Endothelial cell of umbilical vein (primary cell): ENCODE results near the gene IL22. TPM values are rescaled to one million over a fixed set of nuclear protein-coding genes. Genes with fewer than 3 reads are reported as not detected.
A peak's percentile ranks its signal among the peaks of the same experiment; 100 is the strongest.

Experiments
- BruUV-seq: library from RNA; stranded (reverse); fragments of 400-500 nt; replicated peaks from 2 replicates; lab custom pipeline; 2021; lab: Mats Ljungman, UMichigan
- CTCF ChIA-PET: fragments of 300-600, 350-600 bp; sonication (Branson Sonifier 250); formaldehyde crosslinking; loops from one replicate; lab custom pipeline; 2021; ENCODE audit warnings: antibody characterized with exemption, inconsistent platforms; lab: Charles Lee
- POLR2A ChIA-PET: fragments of 300-600, 350-600 bp; sonication (Branson Sonifier 250); formaldehyde crosslinking; loops from one replicate; lab custom pipeline; 2021; ENCODE audit warnings: antibody characterized with exemption, inconsistent platforms; lab: Charles Lee
- DNase-seq: peaks from one replicate; pipeline ENCODE4 v3.0.0-alpha.2; 2011; ENCODE audit warnings: low read depth, low spot score
- FAIRE-seq: peaks from 2 replicates; lab custom pipeline; 2011; peaks lifted over from hg19 to GRCh38; lab: Jason Lieb, UNC
- H2AFZ ChIP-seq: 2 replicates; pipeline ENCODE4 v1.6.0; 2012; ENCODE audit warnings: low read depth, low read length, control low read depth, inconsistent platforms
- H3K27ac ChIP-seq: 2 replicates; pipeline ENCODE4 v1.5.1; 2011; ENCODE audit warnings: low read depth, mild to moderate bottlenecking, control low read depth, low read length, moderate library complexity; ENCODE audit not compliant: insufficient read depth
- H3K27me3 ChIP-seq, 2 experiments: 2 replicates each; pipeline versions ENCODE4 v1.6.0 to v1.6.1; 2011; ENCODE audit warnings: low read length in 2 of 2, mixed read lengths in 1 of 2; ENCODE audit not compliant: control insufficient read depth in 2 of 2, insufficient read depth in 2 of 2
- H3K36me3 ChIP-seq, 2 experiments: 2 replicates in 1 of 2; 3 replicates in 1 of 2; pipeline ENCODE4 v1.5.1; 2011; ENCODE audit warnings: low read length in 2 of 2, mild to moderate bottlenecking in 1 of 2, moderate library complexity in 1 of 2; ENCODE audit not compliant: control insufficient read depth in 2 of 2, insufficient read depth in 2 of 2; ENCODE audit errors: extremely low read depth in 1 of 2
- H3K4me1 ChIP-seq: 3 replicates; pipeline ENCODE4 v1.5.1; 2011; ENCODE audit warnings: mild to moderate bottlenecking, low read length; ENCODE audit not compliant: control insufficient read depth, insufficient read depth; ENCODE audit errors: extremely low read depth
- H3K4me2 ChIP-seq: 2 replicates; pipeline ENCODE4 v1.6.1; 2011; ENCODE audit warnings: low read length, control low read depth, mixed read lengths; ENCODE audit not compliant: insufficient read depth
- H3K4me3 ChIP-seq, 3 experiments: fragments of 200-600 bp in 1 of 3; sonication (generic), shearing (Covaris generic) in 1 of 3; replicated peaks in 1 of 3; 2 replicates each; pipeline ENCODE4 v1.5.1; 2011 to 2016; ENCODE audit warnings: control low read depth in 3 of 3, low read length in 3 of 3, mild to moderate bottlenecking in 2 of 3, inconsistent platforms in 1 of 3, low read depth in 1 of 3, moderate library complexity in 1 of 3; ENCODE audit not compliant: insufficient read depth in 1 of 3
- H3K79me2 ChIP-seq: 2 replicates; pipeline ENCODE4 v1.6.0; 2012; ENCODE audit warnings: low read length, inconsistent platforms; ENCODE audit not compliant: control insufficient read depth, insufficient read depth
- H3K9ac ChIP-seq: replicated peaks from 2 replicates; pipeline ENCODE3; 2011; ENCODE audit warnings: low read length, control low read depth; ENCODE audit not compliant: insufficient read depth; ENCODE audit errors: extremely low read depth
- H3K9me1 ChIP-seq: replicated peaks from 3 replicates; pipeline ENCODE4 v1.6.0; 2011; ENCODE audit warnings: mild to moderate bottlenecking, low read length; ENCODE audit not compliant: control insufficient read depth, insufficient read depth; ENCODE audit errors: extremely low read depth
- H3K9me3 ChIP-seq: replicated peaks from 2 replicates; pipeline ENCODE4 v1.5.1; 2012; ENCODE audit warnings: low read length, inconsistent platforms; ENCODE audit not compliant: control insufficient read depth, insufficient read depth
- H4K20me1 ChIP-seq: replicated peaks from 2 replicates; pipeline ENCODE3; 2011; ENCODE audit warnings: mild to moderate bottlenecking, low read length; ENCODE audit not compliant: control insufficient read depth, insufficient read depth; ENCODE audit errors: extremely low read depth
- CTCF ChIP-seq, 2 donors: IDR thresholded peaks; 1 replicate in 1 of 2; 2 replicates in 1 of 2; pipeline ENCODE4 v1.5.1; 2011; ENCODE audit warnings: low read length in 2 of 2, mild to moderate bottlenecking in 2 of 2, moderate library complexity in 2 of 2, control low read depth in 1 of 2, inconsistent platforms in 1 of 2, low read depth in 1 of 2; ENCODE audit not compliant: insufficient read depth in 1 of 2; ENCODE audit errors: extremely low read depth in 1 of 2
- EZH2 ChIP-seq: IDR thresholded peaks from 2 replicates; pipeline ENCODE4 v1.6.1; 2012; ENCODE audit warnings: borderline replicate concordance, low read depth, mild to moderate bottlenecking, moderate library complexity, low read length, inconsistent platforms; ENCODE audit not compliant: severe bottlenecking
- FOS ChIP-seq: IDR thresholded peaks from 2 replicates; pipeline ENCODE4 v1.6.1; 2011; ENCODE audit warnings: mild to moderate bottlenecking, low read length, moderate library complexity, borderline replicate concordance; ENCODE audit not compliant: insufficient read depth
- GATA2 ChIP-seq: IDR thresholded peaks from 2 replicates; pipeline ENCODE4 v1.7.0; 2011; ENCODE audit warnings: low read depth, mild to moderate bottlenecking, moderate library complexity, mixed read lengths, low read length; ENCODE audit not compliant: insufficient read length, insufficient read depth
- JUN ChIP-seq: IDR thresholded peaks from 2 replicates; pipeline ENCODE4 v1.6.1; 2011; ENCODE audit warnings: borderline replicate concordance, low read depth; ENCODE audit not compliant: insufficient read length, insufficient read depth
- MAX ChIP-seq: IDR thresholded peaks from 2 replicates; pipeline ENCODE4 v1.6.1; 2011; ENCODE audit not compliant: insufficient read depth, insufficient read length
- MYC ChIP-seq: IDR thresholded peaks from one replicate; pipeline ENCODE4 v1.6.1; 2011; ENCODE audit warnings: mild to moderate bottlenecking, low read depth, low read length
- POLR2A ChIP-seq: IDR thresholded peaks from 2 replicates; pipeline ENCODE4 v1.6.1; 2012; ENCODE audit warnings: low read depth, mild to moderate bottlenecking, control low read depth, low read length
- POLR2AphosphoS5 ChIP-seq: IDR thresholded peaks from 2 replicates; pipeline ENCODE4 v1.6.1; 2012; ENCODE audit warnings: low read depth, mild to moderate bottlenecking, control low read depth, low read length, moderate library complexity; ENCODE audit not compliant: insufficient read depth
- dilution Hi-C: fragments of 300-500 bp; cut with MboI; formaldehyde crosslinking; loops from one replicate; pipeline ENCODE4 v1.15.0; 2019; ENCODE audit warnings: low sequenced_read_pairs; ENCODE audit not compliant: extremely low pct_ligation_motif_present
- intact Hi-C: fragments of 100-400 bp; cut with micrococcal nuclease; formaldehyde crosslinking; loops from one replicate; pipeline ENCODE4 v1.10.0; 2022
- polyA plus RNA-seq, 4 experiments: library from polyadenylated mRNA; depleted of rRNA in 3 of 4; stranded (reverse) in 3 of 4; unstranded in 1 of 4; fragments of >200 nt; gene quantifications; 2 replicates each; pipeline versions ENCODE4 v1.2.1 to v1.2.3, GENCODE V29; 2011 to 2012; ENCODE audit warnings: missing spikeins in 1 of 4
- total RNA-seq: library from RNA; stranded (reverse); gene quantifications from 2 replicates; pipeline ENCODE4 v1.2.3, GENCODE V29; 2021

IL22 gene
- total and polyA plus RNA-seq, 2 donors (not counting 3 experiments of a cell fraction or from before 2014, with no cell fraction given) = not detected

- Histone ChIP-seq H3K4me1 (peaks cover 11% of the 10 kb centered on the region), H2AFZ (no peak overlapping the region), H4K20me1 (no peaks in the 10 kb centered on the region), H3K36me3 (no peaks in the 10 kb centered on the region), H3K9me3 (no peaks in the 10 kb centered on the region), H3K79me2 (no peaks in the 10 kb centered on the region), H3K27me3 (peaks cover 0 to under 1% of the 10 kb centered on the region in 2 experiments), H3K27ac (no peak overlapping the region), H3K9me1 (no peaks in the 10 kb centered on the region), H3K9ac (no peak overlapping the region), H3K4me2 (no peak overlapping the region), H3K4me3 (no peak overlapping the region)
- ChIA-PET POLR2A (no interaction called here), CTCF (no interaction called here)
- BruUV-seq = no TSS peak
- DNase-seq (peak; percentile 70), FAIRE-seq (peak; percentile 76)
- no peak for TF ChIP-seq POLR2A
- peak; percentile 97 for TF ChIP-seq GATA2
- dilution Hi-C loops = no loop called here
- intact Hi-C loops = no loop called here
Observed at GRCh38 chr12:68279227-68280054, 26.0 kb upstream of the IL22 start.

GRCh38 chr12:68276402-68276930, 23.1 kb upstream of the IL22 start:
- Histone ChIP-seq H3K79me2 (no peaks in the 10 kb centered on the region), H3K9ac (no peak overlapping the region), H3K27ac (no peak overlapping the region), H3K4me1 (peaks cover 11% of the 10 kb centered on the region), H2AFZ (no peak overlapping the region), H3K9me1 (no peaks in the 10 kb centered on the region), H3K4me2 (no peak overlapping the region), H3K27me3 (peaks cover 0 to 2% of the 10 kb centered on the region in 2 experiments), H3K9me3 (no peaks in the 10 kb centered on the region), H3K36me3 (no peaks in the 10 kb centered on the region), H4K20me1 (no peaks in the 10 kb centered on the region), H3K4me3 (no peak overlapping the region)
- no TSS peak for BruUV-seq
- DNase-seq (no peak), FAIRE-seq (no peak)
- intact Hi-C loops (no loop called here), dilution Hi-C loops (no loop called here)
- TF ChIP-seq CTCF (IDR thresholded peaks at IDR 0.05; ENCODE audit: extremely low read depth in 1 of 2, insufficient read depth in 1 of 2, low read depth in 1 of 2, low read length in 2 of 2) = no peak
- TF ChIP-seq MYC = no peak
- TF ChIP-seq FOS = no peak
- TF ChIP-seq POLR2AphosphoS5 = no peak
- no peak for TF ChIP-seq EZH2
- no peak for TF ChIP-seq POLR2A
- no peak for TF ChIP-seq GATA2
- TF ChIP-seq JUN = no peak
- no peak for TF ChIP-seq MAX
- ChIA-PET CTCF (no interaction called here), POLR2A (no interaction called here)
